H9 (cell line): ENCODE results near the gene ZNF691. TPM values are rescaled to one million over a fixed set of nuclear protein-coding genes. Genes with fewer than 3 reads are reported as not detected.

ENCODE experiments used
- DNase-seq: peaks from one replicate; pipeline ENCODE4 v3.0.0-alpha.2; 2017
- H2AFZ ChIP-seq: one replicate; pipeline ENCODE4 v1.6.1; 2013; ENCODE audit warnings: mild to moderate bottlenecking, low read length, control low read depth, moderate library complexity
- H2AK5ac ChIP-seq: 2 replicates; pipeline ENCODE4 v1.6.1; 2013; ENCODE audit warnings: low read length, control low read depth, mixed read lengths; ENCODE audit not compliant: insufficient read length
- H2BK120ac ChIP-seq: one replicate; pipeline ENCODE4 v1.6.1; 2013; ENCODE audit warnings: low read depth, mild to moderate bottlenecking, low read length, control low read depth, inconsistent platforms; ENCODE audit not compliant: poor library complexity, severe bottlenecking
- H2BK12ac ChIP-seq: 2 replicates; pipeline ENCODE4 v1.6.1; 2013; ENCODE audit warnings: low read length, control low read depth, mixed read lengths, low read depth; ENCODE audit not compliant: insufficient read length
- H2BK15ac ChIP-seq: 2 replicates; pipeline ENCODE4 v1.6.1; 2013; ENCODE audit warnings: low read depth, low read length, control low read depth
- H2BK20ac ChIP-seq: one replicate; pipeline ENCODE4 v1.6.1; 2013; ENCODE audit warnings: low read depth, mild to moderate bottlenecking, low read length, control low read depth, inconsistent platforms; ENCODE audit not compliant: poor library complexity, severe bottlenecking
- H2BK5ac ChIP-seq: 2 replicates; pipeline ENCODE4 v1.6.1; 2013; ENCODE audit warnings: low read length, control low read depth, mixed read lengths; ENCODE audit not compliant: insufficient read length
- H3K14ac ChIP-seq: 2 replicates; pipeline ENCODE4 v1.6.1; 2013; ENCODE audit warnings: low read length, control low read depth; ENCODE audit not compliant: insufficient read depth
- H3K18ac ChIP-seq: 2 replicates; pipeline ENCODE4 v1.6.1; 2013; ENCODE audit warnings: low read depth, mild to moderate bottlenecking, mixed read lengths, low read length, control low read depth; ENCODE audit not compliant: insufficient read length
- H3K23ac ChIP-seq: 2 replicates; pipeline ENCODE4 v1.6.1; 2013; ENCODE audit warnings: low read length, control low read depth, mixed read lengths, low read depth; ENCODE audit not compliant: insufficient read length
- H3K23me2 ChIP-seq: 2 replicates; pipeline ENCODE4 v1.6.1; 2013; ENCODE audit warnings: low read depth, mild to moderate bottlenecking, mixed read lengths, low read length, control low read depth; ENCODE audit not compliant: insufficient read length, poor library complexity, severe bottlenecking
- H3K27ac ChIP-seq: 2 replicates; pipeline ENCODE4 v1.5.1; 2013; ENCODE audit warnings: low read length, control low read depth, mixed read lengths, low read depth; ENCODE audit not compliant: insufficient read length
- H3K27me3 ChIP-seq: 2 replicates; pipeline ENCODE4 v1.6.1; 2013; ENCODE audit warnings: low read length, control low read depth, inconsistent platforms; ENCODE audit not compliant: insufficient read depth
- H3K4ac ChIP-seq: 2 replicates; pipeline ENCODE4 v1.6.1; 2013; ENCODE audit warnings: low read depth, mild to moderate bottlenecking, control low read depth, inconsistent platforms, low read length, moderate library complexity
- H3K4me1 ChIP-seq: 2 replicates; pipeline ENCODE4 v1.6.1; 2013; ENCODE audit warnings: low read length, control low read depth, inconsistent platforms; ENCODE audit not compliant: insufficient read depth
- H3K4me2 ChIP-seq: 2 replicates; pipeline ENCODE4 v1.6.1; 2013; ENCODE audit warnings: low read length, control low read depth, mixed read lengths; ENCODE audit not compliant: insufficient read length, insufficient read depth
- H3K56ac ChIP-seq: 2 replicates; pipeline ENCODE4 v1.6.1; 2013; ENCODE audit warnings: low read depth, mild to moderate bottlenecking, mixed read lengths, low read length, control low read depth; ENCODE audit not compliant: insufficient read length
- H3K79me1 ChIP-seq: 2 replicates; pipeline ENCODE4 v1.6.1; 2013; ENCODE audit warnings: low read depth, mild to moderate bottlenecking, moderate library complexity, low read length, control low read depth, inconsistent platforms; ENCODE audit not compliant: insufficient read depth, poor library complexity, severe bottlenecking
- H3K79me2 ChIP-seq: 2 replicates; pipeline ENCODE4 v1.6.1; 2013; ENCODE audit warnings: low read length, control low read depth, inconsistent platforms; ENCODE audit not compliant: insufficient read depth
- H3K9ac ChIP-seq: 2 replicates; pipeline ENCODE4 v1.6.1; 2013; ENCODE audit warnings: low read length, control low read depth, mixed read lengths; ENCODE audit not compliant: insufficient read length; ENCODE audit errors: extremely low read depth
- H3K9me3 ChIP-seq: one replicate; pipeline ENCODE4 v1.6.1; 2013; ENCODE audit warnings: low read depth, low read length, inconsistent platforms; ENCODE audit not compliant: control insufficient read depth
- H3T11ph ChIP-seq: one replicate; pipeline ENCODE4 v1.6.1; 2013; ENCODE audit warnings: mild to moderate bottlenecking, low read length, control low read depth, inconsistent platforms
- H4K20me1 ChIP-seq: one replicate; pipeline ENCODE4 v1.6.1; 2013; ENCODE audit not compliant: control insufficient read depth, insufficient read length, insufficient read depth
- H4K5ac ChIP-seq: 2 replicates; pipeline ENCODE4 v1.6.1; 2013; ENCODE audit warnings: low read depth, mild to moderate bottlenecking, mixed read lengths, low read length, control low read depth; ENCODE audit not compliant: insufficient read length
- H4K8ac ChIP-seq: replicated peaks from 2 replicates; pipeline ENCODE4 v1.6.1; 2013; ENCODE audit warnings: low read length, control low read depth, mixed read lengths, low read depth; ENCODE audit not compliant: insufficient read length
- H4K91ac ChIP-seq: 2 replicates; pipeline ENCODE4 v1.6.1; 2013; ENCODE audit warnings: low read depth, mild to moderate bottlenecking, moderate library complexity, mixed read lengths, low read length, control low read depth; ENCODE audit not compliant: insufficient read length
- H3K27ac Mint-ChIP-seq, 3 experiments: 2 replicates in 2 of 3; 3 replicates in 1 of 3; pipeline ENCODE4 v1.8.0; 2020 to 2021; ENCODE audit warnings: mixed read lengths in 3 of 3, mild to moderate bottlenecking in 1 of 3, moderate library complexity in 1 of 3
- H3K27me3 Mint-ChIP-seq: 2 replicates; pipeline ENCODE4 v1.8.0; 2021; ENCODE audit warnings: low read depth, mild to moderate bottlenecking, moderate library complexity, mixed read lengths
- H3K36me3 Mint-ChIP-seq, 3 experiments: 2 replicates in 2 of 3; 3 replicates in 1 of 3; pipeline ENCODE4 v1.8.0; 2020 to 2021; ENCODE audit warnings: low read depth in 3 of 3, mixed read lengths in 3 of 3; ENCODE audit not compliant: insufficient read depth in 1 of 3
- H3K4me1 Mint-ChIP-seq, 2 experiments: 2 replicates each; pipeline ENCODE4 v1.8.0; 2020; ENCODE audit warnings: mixed read lengths in 2 of 2
- H3K4me3 Mint-ChIP-seq, 2 experiments: 2 replicates in 1 of 2; 3 replicates in 1 of 2; pipeline ENCODE4 v1.8.0; 2020 to 2021; ENCODE audit warnings: mild to moderate bottlenecking in 2 of 2, mixed read lengths in 2 of 2, moderate library complexity in 1 of 2
- H3K9me3 Mint-ChIP-seq, 2 experiments: 2 replicates in 1 of 2; 3 replicates in 1 of 2; pipeline ENCODE4 v1.8.0; 2020; ENCODE audit warnings: mild to moderate bottlenecking in 2 of 2, mixed read lengths in 2 of 2, moderate library complexity in 1 of 2
- WGBS: extraction: QIAGEN DNeasy Blood & Tissue Kit; methylation state at CpG from one replicate; pipeline ENCODE4 v1.1.7; 2013; ENCODE audit warnings: missing lambda C conversion rate, low lambda C conversion rate, mixed read lengths; ENCODE audit not compliant: insufficient read length; ENCODE audit errors: extremely low coverage; 5-methylcytosine and 5-hydroxymethylcytosine counted together
- total RNA-seq: library from RNA; stranded (reverse); gene quantifications from 2 replicates; pipeline ENCODE4 v1.2.1, GENCODE V29; 2021
- TF ChIP-seq, protein P1 (sequence below): fragments of 200-600 bp; sonication (generic); conservative IDR thresholded peaks from 3 replicates; pipeline ENCODE4 v1.8.0; 2021; ENCODE audit warnings: antibody characterized with exemption, mild to moderate bottlenecking

The ZNF691 gene
- total RNA-seq, 1 experiment from 2014 or later, result 20.1 TPM

DNA sequence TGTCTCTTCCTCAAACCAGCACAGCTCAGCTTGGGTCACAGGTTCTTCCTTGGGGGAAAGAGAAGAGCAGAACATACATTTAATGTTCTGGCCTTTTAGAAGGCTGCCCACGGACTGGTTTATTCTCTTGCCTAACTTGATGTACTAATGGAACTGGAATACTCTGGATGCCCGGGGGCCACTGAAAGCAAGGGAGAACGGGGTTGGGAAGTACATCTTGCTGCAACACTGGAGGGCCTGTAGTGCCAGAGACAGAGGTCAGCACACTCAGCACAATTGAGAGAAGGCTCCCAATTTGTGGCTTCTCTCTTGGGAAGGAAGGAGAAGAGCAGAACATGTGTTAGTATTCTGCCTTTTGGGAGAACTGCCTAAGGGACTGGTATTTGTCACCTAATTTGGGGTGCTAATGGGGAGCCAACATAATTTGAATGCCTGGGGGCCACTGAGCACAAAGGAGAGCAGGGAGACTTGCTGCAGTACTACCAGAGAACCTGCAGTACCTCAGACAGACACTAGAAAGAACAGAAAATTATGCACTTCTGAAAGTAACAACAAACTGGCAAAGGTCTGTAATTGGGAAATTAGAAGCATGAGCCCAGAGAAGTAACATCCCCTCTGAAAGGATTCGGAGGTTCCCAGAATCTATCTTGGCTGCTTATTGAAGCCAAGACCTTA, 14.1 kb downstream of the ZNF691 start:
- Histone ChIP-seq H2AK5ac (no peak overlapping the region), H3K14ac (no peak overlapping the region), H4K8ac (no peak overlapping the region), H3K4ac (no peak overlapping the region), H3K27ac (no peak overlapping the region), H2BK20ac (no peak overlapping the region), H3K23me2 (no peaks in the 10 kb centered on the region), H2BK12ac (no peak overlapping the region), H3K9ac (no peak overlapping the region), H3K27me3 (no peaks in the 10 kb centered on the region), H3K4me1 (no peaks in the 10 kb centered on the region), H4K91ac (no peak overlapping the region), H2BK15ac (no peak overlapping the region), H2AFZ (no peak overlapping the region), H2BK120ac (no peak overlapping the region), H3K79me2 (no peaks in the 10 kb centered on the region), H3K9me3 (no peaks in the 10 kb centered on the region), H3T11ph (no peak overlapping the region), H2BK5ac (no peak overlapping the region), H3K23ac (no peak overlapping the region), H4K20me1 (no peaks in the 10 kb centered on the region), H4K5ac (no peak overlapping the region), H3K4me2 (no peak overlapping the region), H3K18ac (no peak overlapping the region), H3K56ac (no peak overlapping the region), H3K79me1 (no peaks in the 10 kb centered on the region)
- H3K27me3 Mint-ChIP-seq, result peaks cover 19% of the 10 kb centered on the region
- TF ChIP-seq, protein P1, sequence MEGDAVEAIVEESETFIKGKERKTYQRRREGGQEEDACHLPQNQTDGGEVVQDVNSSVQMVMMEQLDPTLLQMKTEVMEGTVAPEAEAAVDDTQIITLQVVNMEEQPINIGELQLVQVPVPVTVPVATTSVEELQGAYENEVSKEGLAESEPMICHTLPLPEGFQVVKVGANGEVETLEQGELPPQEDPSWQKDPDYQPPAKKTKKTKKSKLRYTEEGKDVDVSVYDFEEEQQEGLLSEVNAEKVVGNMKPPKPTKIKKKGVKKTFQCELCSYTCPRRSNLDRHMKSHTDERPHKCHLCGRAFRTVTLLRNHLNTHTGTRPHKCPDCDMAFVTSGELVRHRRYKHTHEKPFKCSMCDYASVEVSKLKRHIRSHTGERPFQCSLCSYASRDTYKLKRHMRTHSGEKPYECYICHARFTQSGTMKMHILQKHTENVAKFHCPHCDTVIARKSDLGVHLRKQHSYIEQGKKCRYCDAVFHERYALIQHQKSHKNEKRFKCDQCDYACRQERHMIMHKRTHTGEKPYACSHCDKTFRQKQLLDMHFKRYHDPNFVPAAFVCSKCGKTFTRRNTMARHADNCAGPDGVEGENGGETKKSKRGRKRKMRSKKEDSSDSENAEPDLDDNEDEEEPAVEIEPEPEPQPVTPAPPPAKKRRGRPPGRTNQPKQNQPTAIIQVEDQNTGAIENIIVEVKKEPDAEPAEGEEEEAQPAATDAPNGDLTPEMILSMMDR, result peak; percentile 33; the same call in 1 of the 3 replicates
- H3K4me1 Mint-ChIP-seq, result no peaks in the 10 kb centered on the region
- H3K36me3 Mint-ChIP-seq, result peaks cover 15 to 25% (median 23%) of the 10 kb centered on the region in 3 experiments
- no CpG with 5 or more reads among the region's 4 CpGs for WGBS
- peaks cover 26 to 30% of the 10 kb centered on the region in 2 experiments for H3K9me3 Mint-ChIP-seq
- no peak for DNase-seq
- no peak overlapping the region for H3K27ac Mint-ChIP-seq
- no peak overlapping the region for H3K4me3 Mint-ChIP-seq
